ENCODE measurements around the gene CEP295NL.
A peak's percentile ranks its signal among the peaks of the same experiment; 100 is the strongest.

Gene CEP295NL

GRCh38 chr17:78864117-78864516, 38.9 kb downstream of the CEP295NL start:
- DNase-seq (ENCODE audit: low spot score) = no peak

- peak; percentile 81 for DNase-seq (ENCODE audit: low spot score)
These were observed 40.7 kb downstream of the CEP295NL start for GRCh38 chr17:78862073-78863023.

- DNase-seq (ENCODE audit: low spot score) = no peak
These were observed 41.8 kb downstream of the CEP295NL start for GRCh38 chr17:78861229-78861628.

GRCh38 chr17:78859051-78859450, 44.0 kb downstream of the CEP295NL start:
- no peak for DNase-seq (ENCODE audit: low spot score)

- DNase-seq (ENCODE audit: low spot score) = no peak
These were observed 45.7 kb downstream of the CEP295NL start for GRCh38 chr17:78857266-78857665.

GRCh38 chr17:78855561-78856165, 47.3 kb downstream of the CEP295NL start:
- DNase-seq (ENCODE audit: low spot score) = no peak

GRCh38 chr17:78854508-78854907, 48.5 kb downstream of the CEP295NL start:
- no peak for DNase-seq (ENCODE audit: low spot score)

- no peak for DNase-seq (ENCODE audit: low spot score)
These were observed 49.0 kb downstream of the CEP295NL start for GRCh38 chr17:78853926-78854394.

GRCh38 chr17:78852709-78853121, 50.3 kb downstream of the CEP295NL start:
- DNase-seq (ENCODE audit: low spot score) = peak; percentile 80

GRCh38 chr17:78849026-78849425, 54.0 kb downstream of the CEP295NL start:
- DNase-seq (ENCODE audit: low spot score) = no peak

- DNase-seq (ENCODE audit: low spot score) = no peak
These were observed 55.9 kb downstream of the CEP295NL start for GRCh38 chr17:78847052-78847451.

GRCh38 chr17:78844301-78845005, 58.5 kb downstream of the CEP295NL start:
- DNase-seq (ENCODE audit: low spot score) = no peak

GRCh38 chr17:78842881-78843565, 60.0 kb downstream of the CEP295NL start:
- DNase-seq (ENCODE audit: low spot score) = peak; percentile 50

GRCh38 chr17:78840780-78841611, 62.0 kb downstream of the CEP295NL start, which contains the start of gene USP36:
TSS of gene USP36 (minus strand) at chr17:78840814. CDS start at chr17:78836363, 4,451 bp downstream.
- peak; percentile 99 for DNase-seq (ENCODE audit: low spot score)
